ENCODE measurements around the gene STK4.

- TF ChIP-seq SMC3 (IDR thresholded peaks at IDR 0.05; ENCODE audit: low read depth, low read length), result no peak
- TF ChIP-seq CTCF (conservative IDR thresholded peaks at IDR 0.05; ENCODE audit: low read depth, low read length), result no peak
- TF ChIP-seq FOS (IDR thresholded peaks at IDR 0.05; ENCODE audit: low read depth, low read length), result no peak
- TF ChIP-seq POLR2A (IDR thresholded peaks at IDR 0.05; ENCODE audit: low read depth, low read length), result no peak
- no peak for TF ChIP-seq RFX5 (IDR thresholded peaks at IDR 0.05; ENCODE audit: low read depth, low read length)
- TF ChIP-seq MAZ (IDR thresholded peaks at IDR 0.05; ENCODE audit: borderline replicate concordance, low read depth, low read length), result no peak
- no peak for TF ChIP-seq RAD21 (IDR thresholded peaks at IDR 0.05; ENCODE audit: low read length)
- TF ChIP-seq BHLHE40 (IDR thresholded peaks at IDR 0.05; ENCODE audit: low read depth, low read length), result no peak
- no peak for TF ChIP-seq MAFK (IDR thresholded peaks at IDR 0.05; ENCODE audit: low read depth, low read length)
- no peak for TF ChIP-seq ELK1 (IDR thresholded peaks at IDR 0.05; ENCODE audit: borderline replicate concordance, low read depth, low read length)
- TF ChIP-seq CEBPB (IDR thresholded peaks at IDR 0.05; ENCODE audit: low read depth, low read length), result no peak
- no peak for TF ChIP-seq CHD1 (IDR thresholded peaks at IDR 0.05; ENCODE audit: low read depth, low read length)
- TF ChIP-seq USF2 (IDR thresholded peaks at IDR 0.05; ENCODE audit: low read depth, low read length), result no peak
- no peak for TF ChIP-seq RCOR1 (IDR thresholded peaks at IDR 0.05; ENCODE audit: insufficient replicate concordance, low read length)
These were observed 25.1 kb upstream of the STK4 start for GRCh38 chr20:44941120-44941691.
